HTERT RPE-1 (cell line): Measurements from ENCODE around the gene INVS.
"Not testable (repeated sequence)": the region's sequence is repeated elsewhere in the genome, so short reads cannot be mapped to it uniquely, and the experiment has no call there.

Experiments
- in situ Hi-C: fragments of 300-500 bp; cut with MboI; formaldehyde crosslinking; loops from 4 replicates; pipeline ENCODE4 v1.14.3; 2020; ENCODE audit warnings: low sequenced_read_pairs

Gene INVS

GRCh38 chr9:100308965-100309564 lies 210.0 kb downstream of the INVS start:
- in situ Hi-C loops = no loop called here

GRCh38 chr9:100309992-100310391 lies 210.9 kb downstream of the INVS start:
- in situ Hi-C loops = no loop called here

GRCh38 chr9:100315561-100315960 lies 216.5 kb downstream of the INVS start:
- in situ Hi-C loops = no loop called here

GRCh38 chr9:100317706-100318105 lies 218.7 kb downstream of the INVS start:
- in situ Hi-C loops = no loop called here

DNA sequence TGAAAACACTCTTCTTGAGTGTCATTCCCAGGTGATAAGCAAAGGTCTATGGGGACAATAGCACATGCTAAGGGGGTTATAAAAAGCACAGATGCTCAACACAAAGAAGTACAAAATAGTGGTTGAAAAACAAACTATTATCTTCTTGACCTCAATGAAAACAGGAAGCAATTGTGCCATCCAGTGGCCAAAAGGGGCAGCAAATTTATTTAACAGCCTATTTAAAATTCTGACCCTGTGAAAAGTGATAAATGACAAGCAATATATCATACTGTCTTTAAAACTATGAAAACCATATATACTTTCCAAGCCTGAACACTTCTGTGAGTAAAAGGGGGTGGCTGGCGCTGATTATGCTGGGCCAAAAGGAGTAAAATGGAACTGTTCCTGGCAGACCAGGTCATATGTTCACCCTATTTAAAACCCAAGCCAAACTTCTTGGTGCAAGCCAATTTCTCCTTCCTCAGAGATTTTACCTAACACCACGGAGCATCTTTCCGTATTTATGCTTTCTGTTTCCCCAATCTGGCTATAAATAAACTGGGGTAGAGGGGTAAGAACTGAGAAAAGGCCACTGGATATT lies 224.0 kb downstream of the INVS start:
- in situ Hi-C loops = no loop called here

GRCh38 chr9:100324594-100325200 lies 225.7 kb downstream of the INVS start:
- in situ Hi-C loops = no loop called here

DNA sequence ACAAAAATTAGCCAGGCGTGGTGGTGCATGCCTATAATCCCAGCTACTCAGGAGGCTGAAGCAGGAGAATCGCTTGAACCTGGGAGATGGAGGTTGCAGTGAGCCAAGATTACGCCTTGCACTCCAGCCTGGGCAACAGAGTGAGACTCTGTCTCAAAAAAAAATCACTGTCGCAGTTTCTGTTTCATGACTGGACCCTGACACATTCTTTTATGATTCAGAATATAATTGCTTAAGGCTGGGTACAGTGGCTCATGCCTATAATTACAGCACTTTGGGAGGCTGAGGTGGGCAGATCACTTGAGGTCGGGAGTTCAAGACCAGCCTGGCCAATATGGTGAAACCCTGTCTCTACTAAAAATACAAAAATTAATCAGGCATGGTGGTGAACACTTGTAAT lies 239.7 kb downstream of the INVS start:
- in situ Hi-C loops = not testable (repeated sequence)

- in situ Hi-C loops = no loop called here
Observed at GRCh38 chr9:100340224-100340623, 241.2 kb downstream of the INVS start.

DNA sequence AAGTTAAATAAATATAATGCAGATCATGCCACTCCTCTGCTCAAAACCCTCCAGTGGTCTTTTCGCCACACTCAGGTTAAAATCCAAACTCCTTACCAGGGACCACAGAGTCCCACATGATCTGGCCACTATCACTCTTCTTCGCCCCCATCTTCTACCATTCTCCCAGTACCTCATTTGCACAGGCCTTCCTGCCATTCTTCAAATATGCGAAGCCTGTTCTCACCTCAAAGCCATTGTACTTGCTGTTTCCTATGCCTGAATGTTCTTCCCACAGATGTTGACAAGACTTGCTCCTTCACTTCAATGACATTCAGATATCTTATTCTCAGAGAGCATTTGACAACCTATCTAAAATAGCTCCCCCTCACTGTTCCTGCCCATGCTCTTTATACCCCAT lies 242.8 kb downstream of the INVS start:
- in situ Hi-C loops = no loop called here

- in situ Hi-C loops = no loop called here
Observed at GRCh38 chr9:100346836-100347235, 247.8 kb downstream of the INVS start.

DNA sequence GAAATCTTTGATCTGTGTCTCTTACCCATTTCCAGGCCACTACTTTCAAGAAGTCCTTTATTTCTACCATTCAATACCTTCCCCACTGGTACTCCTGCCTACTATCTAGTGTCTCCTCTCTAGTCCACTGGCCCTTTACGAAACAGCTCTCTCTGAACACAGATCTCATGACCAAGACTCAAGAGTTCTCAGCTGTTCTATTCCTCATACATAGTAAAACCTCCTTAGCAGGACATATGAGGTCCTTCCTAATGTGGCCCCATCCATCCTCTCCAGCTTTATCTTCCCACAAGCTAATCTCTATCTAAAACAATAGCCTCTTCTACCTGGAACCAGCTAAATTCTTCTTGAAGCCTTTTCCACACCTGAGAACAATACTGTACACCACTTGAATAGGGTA lies 251.1 kb downstream of the INVS start:
- in situ Hi-C loops = no loop called here
